Chondrocyte (in vitro differentiated cells): ENCODE measurements around the gene GNAQ. TPM values are rescaled to one million over a fixed set of nuclear protein-coding genes. Genes with fewer than 3 reads are reported as not detected.
A peak's percentile ranks its signal among the peaks of the same experiment; 100 is the strongest.

Source experiments
- DNase-seq: peaks from one replicate; pipeline ENCODE4 v3.0.0; 2021; ENCODE audit warnings: mixed read lengths, low spot score
- H3K27ac Mint-ChIP-seq: one replicate; pipeline ENCODE4 v1.8.0; 2021; ENCODE audit warnings: mild to moderate bottlenecking, moderate library complexity, mixed read lengths; ENCODE audit not compliant: unreplicated experiment
- H3K27me3 Mint-ChIP-seq: 2 replicates; pipeline ENCODE4 v1.8.0; 2021; ENCODE audit warnings: low read depth, mixed read lengths
- H3K36me3 Mint-ChIP-seq: 2 replicates; pipeline ENCODE4 v1.8.0; 2021; ENCODE audit warnings: low read depth, mixed read lengths
- H3K4me1 Mint-ChIP-seq: 2 replicates; pipeline ENCODE4 v1.8.0; 2021; ENCODE audit warnings: low read depth, mild to moderate bottlenecking, mixed read lengths
- H3K4me3 Mint-ChIP-seq: one replicate; pipeline ENCODE4 v1.8.0; 2021; ENCODE audit warnings: mild to moderate bottlenecking, moderate library complexity, mixed read lengths; ENCODE audit not compliant: unreplicated experiment
- H3K9me3 Mint-ChIP-seq: 2 replicates; pipeline ENCODE4 v1.8.0; 2021; ENCODE audit warnings: low read depth, mixed read lengths
- CTCF ChIP-seq: fragments of 200-600 bp; sonication (generic); IDR thresholded peaks from 2 replicates; pipeline ENCODE4 v1.5.0; 2021; ENCODE audit warnings: antibody characterized with exemption, mild to moderate bottlenecking, moderate library complexity
- long read RNA-seq: library from polyadenylated mRNA; stranded (forward); transcript quantifications from one replicate; pipeline ENCODE4 v2.0.0, GENCODE V29; 2021
- total RNA-seq: library from RNA; stranded (reverse); gene quantifications from 3 replicates; pipeline ENCODE4 v1.2.1, GENCODE V29; 2021

The GNAQ gene
- total RNA-seq: 73.8 to 88.3 TPM (median 87.0 TPM) in 3 replicates
- long read RNA-seq, full-length matches to known transcripts: 92 of 106 reads
- long read RNA-seq, partial matches to known transcripts: 1 of 106 reads
- long read RNA-seq, other reads (novel, unspliced or antisense): 13 of 106 reads

GRCh38 chr9:78031444-78031892 lies at the start of gene GNAQ:
TSS of gene GNAQ (minus strand) at chr9:78031811. CDS start at chr9:78031235, 576 bp downstream.
- no peak for DNase-seq
- Mint-ChIP-seq H3K27me3 (no peaks in the 10 kb centered on the region), H3K9me3 (no peaks in the 10 kb centered on the region), H3K36me3 (no peaks in the 10 kb centered on the region), H3K27ac (peak within 1 kb of the TSS; percentile 98), H3K4me1 (peaks cover 54% of the 10 kb centered on the region), H3K4me3 (peak within 1 kb of the TSS; percentile 93)
- TF ChIP-seq CTCF: no peak

- no peak for TF ChIP-seq CTCF
- Mint-ChIP-seq H3K9me3 (peaks cover 18% of the 10 kb centered on the region), H3K4me3 (no peak overlapping the region), H3K4me1 (no peaks in the 10 kb centered on the region), H3K36me3 (peaks cover 12% of the 10 kb centered on the region), H3K27me3 (peaks cover 27% of the 10 kb centered on the region), H3K27ac (no peak overlapping the region)
- no peak for DNase-seq
Measured at GRCh38 chr9:78074385-78075291, 43.0 kb upstream of the GNAQ start.

- no peak for TF ChIP-seq CTCF
- Mint-ChIP-seq H3K9me3 (peaks cover 9% of the 10 kb centered on the region), H3K27me3 (peaks cover 23% of the 10 kb centered on the region), H3K27ac (no peak overlapping the region), H3K4me1 (no peaks in the 10 kb centered on the region), H3K4me3 (no peak overlapping the region), H3K36me3 (peaks cover 8% of the 10 kb centered on the region)
- no peak for DNase-seq
Measured at GRCh38 chr9:78073722-78074121, 42.1 kb upstream of the GNAQ start.

- Mint-ChIP-seq H3K27me3 (peaks cover 18% of the 10 kb centered on the region), H3K27ac (no peak overlapping the region)
- no peak for TF ChIP-seq CTCF
Measured at GRCh38 chr9:78072586-78073199, 41.1 kb upstream of the GNAQ start.

GRCh38 chr9:78070521-78070920 lies 38.9 kb upstream of the GNAQ start:
- H3K27ac Mint-ChIP-seq: no peak overlapping the region
- H3K4me1 Mint-ChIP-seq: no peaks in the 10 kb centered on the region
- peaks cover 3% of the 10 kb centered on the region for H3K9me3 Mint-ChIP-seq
- peaks cover 15% of the 10 kb centered on the region for H3K27me3 Mint-ChIP-seq
- no peak overlapping the region for H3K4me3 Mint-ChIP-seq
- peaks cover 2% of the 10 kb centered on the region for H3K36me3 Mint-ChIP-seq
- TF ChIP-seq CTCF: no peak
- DNase-seq: no peak

More at GRCh38 chr9:78072586-78073199, 41.1 kb upstream of the GNAQ start:
- Mint-ChIP-seq H3K36me3 (peaks cover 5% of the 10 kb centered on the region), H3K9me3 (peaks cover 4% of the 10 kb centered on the region), H3K4me3 (no peak overlapping the region), H3K4me1 (no peaks in the 10 kb centered on the region)
- no peak for DNase-seq
